PC-9 (cell line): ENCODE measurements around the gene CSK. TPM values are rescaled to one million over a fixed set of nuclear protein-coding genes. Genes with fewer than 3 reads are reported as not detected.
A peak's percentile ranks its signal among the peaks of the same experiment; 100 is the strongest.

Source experiments
- BruUV-seq: library from RNA; stranded (reverse); fragments of 400-500 nt; replicated peaks from 2 replicates; lab custom pipeline; 2021; lab: Mats Ljungman, UMichigan
- CTCF ChIA-PET: fragments of 300-600 bp; sonication (Branson Sonifier 250); formaldehyde crosslinking; loops from one replicate; lab custom pipeline; 2022; ENCODE audit warnings: antibody characterized with exemption; lab: Charles Lee
- POLR2A ChIA-PET: fragments of 300-600 bp; sonication (Branson Sonifier 250); formaldehyde crosslinking; loops from one replicate; lab custom pipeline; 2022; ENCODE audit warnings: antibody characterized with exemption; ENCODE audit not compliant: unreplicated experiment; lab: Charles Lee
- DNase-seq, 2 experiments: peaks; one replicate each; pipeline versions ENCODE4 v3.0.0 to v3.0.0-alpha.2; 2015 to 2022; ENCODE audit warnings: mixed read lengths in 1 of 2
- H2AFZ ChIP-seq: fragments of 200-600 bp; sonication (generic); 2 replicates; pipeline ENCODE4 v1.8.1; 2017; ENCODE audit warnings: antibody characterized with exemption
- H3F3A ChIP-seq: fragments of 200-600 bp; sonication (generic); 2 replicates; pipeline ENCODE4 v1.8.1; 2017; ENCODE audit warnings: antibody characterized with exemption, mild to moderate bottlenecking, low read depth; ENCODE audit not compliant: insufficient read depth
- H3K27ac ChIP-seq: fragments of 200-600 bp; sonication (generic); 2 replicates; pipeline ENCODE4 v1.6.1; 2016; ENCODE audit warnings: mixed run types
- H3K27me3 ChIP-seq: fragments of 200-600 bp; sonication (generic); 2 replicates; pipeline ENCODE4 v1.6.1; 2016; ENCODE audit warnings: low read depth, mixed run types; ENCODE audit not compliant: insufficient read depth
- H3K36me3 ChIP-seq: fragments of 200-600 bp; sonication (generic); 2 replicates; pipeline ENCODE4 v1.6.1; 2016; ENCODE audit warnings: low read depth, mixed run types
- H3K4me1 ChIP-seq: fragments of 200-600 bp; sonication (generic); replicated peaks from 2 replicates; pipeline ENCODE4 v1.6.1; 2016; ENCODE audit warnings: mixed run types; ENCODE audit not compliant: insufficient read depth
- H3K4me2 ChIP-seq: fragments of 200-600 bp; sonication (generic); 2 replicates; pipeline ENCODE4 v1.6.1; 2017; ENCODE audit warnings: mixed run types
- H3K4me3 ChIP-seq: fragments of 200-600 bp; sonication (generic); 2 replicates; pipeline ENCODE4 v1.6.1; 2016; ENCODE audit warnings: mixed run types
- H3K79me2 ChIP-seq: fragments of 200-600 bp; sonication (generic); 2 replicates; pipeline ENCODE4 v1.6.1; 2017; ENCODE audit warnings: low read depth, mixed run types
- H3K9me2 ChIP-seq: fragments of 200-600 bp; sonication (generic); 2 replicates; pipeline ENCODE4 v1.8.1; 2017; ENCODE audit warnings: mild to moderate bottlenecking; ENCODE audit not compliant: insufficient read depth
- H3K9me3 ChIP-seq: fragments of 200-600 bp; sonication (generic); 2 replicates; pipeline ENCODE4 v1.8.1; 2016; ENCODE audit warnings: low read depth; ENCODE audit not compliant: insufficient read depth
- H4K20me1 ChIP-seq: fragments of 200-600 bp; sonication (generic); 2 replicates; pipeline ENCODE4 v1.8.1; 2017; ENCODE audit not compliant: insufficient read depth
- EZH2 ChIP-seq: fragments of 200-600 bp; sonication (generic); IDR thresholded peaks from 2 replicates; pipeline ENCODE4 v1.8.0; 2017; ENCODE audit warnings: antibody characterized with exemption, low read depth
- intact Hi-C: fragments of 100-400 bp; cut with micrococcal nuclease; formaldehyde crosslinking; loops from one replicate; pipeline ENCODE4 v1.10.0; 2022; ENCODE audit not compliant: unreplicated experiment
- total RNA-seq: library from RNA; stranded (reverse); gene quantifications from 2 replicates; pipeline ENCODE4 v1.2.3, GENCODE V29; 2021
- TF ChIP-seq, protein P1 (sequence below): fragments of 200-600 bp; sonication (generic); conservative IDR thresholded peaks from 2 replicates; pipeline ENCODE4 v1.6.1; 2017; ENCODE audit warnings: mixed run types, antibody characterized with exemption, mild to moderate bottlenecking, moderate library complexity

CSK gene
- total RNA-seq, 1 experiment from 2014 or later, result 78.3 TPM

DNA sequence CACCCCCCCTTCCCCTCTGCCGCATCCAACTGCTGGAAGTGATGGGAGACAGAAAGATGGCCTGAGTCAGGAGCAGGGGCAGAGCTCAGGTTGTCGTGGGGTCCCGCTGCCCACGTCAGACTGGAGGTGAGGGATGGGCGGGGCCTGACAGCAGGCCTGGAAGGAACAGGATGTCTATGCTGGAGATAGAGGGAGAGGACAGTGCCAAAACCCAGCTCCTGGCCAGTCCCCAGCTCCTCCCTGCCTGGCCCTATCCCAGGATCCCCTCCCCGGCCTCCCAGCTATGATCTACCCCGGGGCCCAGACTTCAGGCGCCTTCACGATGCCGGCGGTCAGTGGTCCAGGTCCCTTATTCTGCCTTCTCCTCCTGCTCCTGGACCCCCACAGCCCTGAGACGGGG, 30.7 kb downstream of the CSK start, which contains the start of gene LMAN1L:
LMAN1L (plus strand) TSS at position 303 of the 400 bp plus-strand sequence; CDS start at position 323, 20 bp downstream.
- Histone ChIP-seq H3K9me2 (no peaks in the 10 kb centered on the region), H3K79me2 (no peaks in the 10 kb centered on the region), H4K20me1 (no peaks in the 10 kb centered on the region), H3F3A (peaks cover 11% of the 10 kb centered on the region; the same call in 1 of the 2 replicates), H2AFZ (no peak within 1 kb of the TSS), H3K9me3 (no peaks in the 10 kb centered on the region), H3K4me3 (no peak within 1 kb of the TSS), H3K27me3 (no peaks in the 10 kb centered on the region), H3K4me2 (no peak within 1 kb of the TSS), H3K27ac (no peak within 1 kb of the TSS), H3K36me3 (no peaks in the 10 kb centered on the region), H3K4me1 (peaks cover 19% of the 10 kb centered on the region)
- DNase-seq, result no peak
- no peak for TF ChIP-seq EZH2
- TF ChIP-seq, protein P1, sequence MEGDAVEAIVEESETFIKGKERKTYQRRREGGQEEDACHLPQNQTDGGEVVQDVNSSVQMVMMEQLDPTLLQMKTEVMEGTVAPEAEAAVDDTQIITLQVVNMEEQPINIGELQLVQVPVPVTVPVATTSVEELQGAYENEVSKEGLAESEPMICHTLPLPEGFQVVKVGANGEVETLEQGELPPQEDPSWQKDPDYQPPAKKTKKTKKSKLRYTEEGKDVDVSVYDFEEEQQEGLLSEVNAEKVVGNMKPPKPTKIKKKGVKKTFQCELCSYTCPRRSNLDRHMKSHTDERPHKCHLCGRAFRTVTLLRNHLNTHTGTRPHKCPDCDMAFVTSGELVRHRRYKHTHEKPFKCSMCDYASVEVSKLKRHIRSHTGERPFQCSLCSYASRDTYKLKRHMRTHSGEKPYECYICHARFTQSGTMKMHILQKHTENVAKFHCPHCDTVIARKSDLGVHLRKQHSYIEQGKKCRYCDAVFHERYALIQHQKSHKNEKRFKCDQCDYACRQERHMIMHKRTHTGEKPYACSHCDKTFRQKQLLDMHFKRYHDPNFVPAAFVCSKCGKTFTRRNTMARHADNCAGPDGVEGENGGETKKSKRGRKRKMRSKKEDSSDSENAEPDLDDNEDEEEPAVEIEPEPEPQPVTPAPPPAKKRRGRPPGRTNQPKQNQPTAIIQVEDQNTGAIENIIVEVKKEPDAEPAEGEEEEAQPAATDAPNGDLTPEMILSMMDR, result no peak
- POLR2A ChIA-PET, result no interaction called here
- no TSS peak for BruUV-seq
- intact Hi-C loops, result no loop called here
- CTCF ChIA-PET, result no interaction called here

DNA sequence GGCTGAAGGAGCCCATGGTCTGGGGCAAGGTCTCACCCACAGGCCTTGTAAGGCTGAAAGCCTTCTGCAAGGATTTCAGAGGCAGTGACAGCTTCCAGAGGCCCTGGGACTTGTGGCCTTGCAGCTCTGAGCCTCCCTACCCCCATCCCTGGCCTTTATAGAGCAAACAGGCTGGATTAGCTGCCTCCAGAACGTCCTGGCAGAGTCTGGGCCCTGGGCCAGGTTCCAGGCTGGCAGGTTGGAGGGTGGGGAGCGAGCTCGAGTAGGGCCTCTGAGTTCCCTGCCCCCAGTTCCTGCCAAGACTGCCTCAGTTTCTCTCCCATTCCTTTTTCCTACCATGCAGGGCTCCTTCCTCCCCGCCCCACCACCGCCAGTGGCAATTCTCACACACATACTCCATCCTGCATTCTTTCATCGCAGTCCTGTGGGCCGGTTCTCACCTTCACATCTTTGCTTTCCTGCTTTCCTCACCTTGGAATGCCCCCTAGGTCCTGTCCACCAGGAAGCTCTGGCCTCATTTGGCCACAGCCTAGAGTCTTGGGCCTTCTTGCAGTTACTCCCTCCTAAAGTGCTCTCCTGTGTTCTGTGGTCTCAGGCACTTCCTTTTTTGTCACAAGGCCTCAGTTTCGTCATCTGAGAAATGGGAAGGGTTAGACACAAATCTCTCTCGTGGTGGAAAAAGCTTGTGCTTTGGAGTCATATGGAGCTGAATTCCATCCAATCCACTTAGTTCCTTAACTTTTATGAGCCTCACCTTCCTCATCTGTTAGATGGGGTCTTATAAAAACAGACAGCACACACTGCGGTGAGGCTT, 33.4 kb downstream of the CSK start:
- no peak overlapping the region for H3K27ac ChIP-seq
- TF ChIP-seq, protein P1, result no peak
- no peak for TF ChIP-seq EZH2
- H3K4me1 ChIP-seq, result peaks cover 37% of the 10 kb centered on the region
- CTCF ChIA-PET, result no interaction called here
- intact Hi-C loops, result loop anchor here (5.0 kb wide), 1 partner anchor 87 kb away; no protein-coding TSS in a partner anchor
- no peak overlapping the region for H2AFZ ChIP-seq
- BruUV-seq, result no TSS peak
- POLR2A ChIA-PET, result interaction anchor here (0.6 kb wide), 1 partner anchor 20 kb away, joined by 10 read pairs; no protein-coding TSS in a partner anchor
- no peaks in the 10 kb centered on the region for H3K36me3 ChIP-seq
- no peaks in the 10 kb centered on the region for H4K20me1 ChIP-seq
- no peak overlapping the region for H3K4me3 ChIP-seq
- no peaks in the 10 kb centered on the region for H3K9me3 ChIP-seq
- H3K4me2 ChIP-seq, result 0 out of 2 replicates have a peak overlapping the region, but pooled peaks have one; percentile 1
- H3K27me3 ChIP-seq, result no peaks in the 10 kb centered on the region
- H3K79me2 ChIP-seq, result no peaks in the 10 kb centered on the region
- H3K9me2 ChIP-seq, result no peaks in the 10 kb centered on the region
- peaks cover 22% of the 10 kb centered on the region for H3F3A ChIP-seq
- peak in 1 of 2 experiments; percentile 38 for DNase-seq

DNA sequence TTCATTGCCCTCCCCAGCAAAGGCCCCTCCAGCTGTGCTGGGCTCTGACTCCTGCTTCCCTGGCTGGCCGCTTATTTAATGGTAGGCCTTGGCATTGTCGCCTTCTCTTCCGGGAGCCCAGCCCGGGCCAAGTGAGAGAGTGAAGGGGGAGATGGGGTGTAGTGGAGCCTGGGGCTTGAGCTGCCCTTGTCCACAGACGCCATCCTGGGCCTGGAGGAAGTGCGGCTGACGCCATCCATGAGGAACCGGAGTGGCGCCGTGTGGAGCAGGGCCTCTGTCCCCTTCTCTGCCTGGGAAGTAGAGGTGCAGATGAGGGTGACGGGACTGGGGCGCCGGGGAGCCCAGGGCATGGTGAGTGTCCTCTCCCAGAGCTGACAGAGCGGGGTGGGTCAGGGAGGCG, 34.1 kb downstream of the CSK start:
- Histone ChIP-seq H3K4me1 (peaks cover 37% of the 10 kb centered on the region), H3K4me2 (no peak overlapping the region), H4K20me1 (no peaks in the 10 kb centered on the region), H3K36me3 (no peaks in the 10 kb centered on the region), H3K27ac (no peak overlapping the region), H3K79me2 (no peaks in the 10 kb centered on the region), H3F3A (peaks cover 22% of the 10 kb centered on the region), H3K27me3 (no peaks in the 10 kb centered on the region), H3K4me3 (no peak overlapping the region), H3K9me3 (no peaks in the 10 kb centered on the region), H2AFZ (no peak overlapping the region), H3K9me2 (no peaks in the 10 kb centered on the region)
- TF ChIP-seq EZH2, result no peak
- TF ChIP-seq, protein P1, result no peak
- BruUV-seq, result no TSS peak
- ChIA-PET CTCF (no interaction called here), POLR2A (no interaction called here)
- intact Hi-C loops, result loop anchor here (5.0 kb wide), 1 partner anchor 86 kb away; no protein-coding TSS in a partner anchor
- no peak for DNase-seq
